GM23248 (cell line): ENCODE data around the gene GPRASP1.

ENCODE experiments used
- EZH2 ChIP-seq: fragments of 200-600 bp; sonication (generic); IDR thresholded peaks from 2 replicates; pipeline ENCODE4 v1.6.1; 2018; ENCODE audit warnings: antibody characterized with exemption, mild to moderate bottlenecking; ENCODE audit not compliant: insufficient read depth, poor library complexity, severe bottlenecking
- EZH2phosphoT487 ChIP-seq: fragments of 200-600 bp; sonication (generic); IDR thresholded peaks from 2 replicates; pipeline ENCODE4 v1.6.1; 2018; ENCODE audit warnings: antibody characterized with exemption, moderate library complexity, mild to moderate bottlenecking, low read depth; ENCODE audit not compliant: insufficient read depth

DNA sequence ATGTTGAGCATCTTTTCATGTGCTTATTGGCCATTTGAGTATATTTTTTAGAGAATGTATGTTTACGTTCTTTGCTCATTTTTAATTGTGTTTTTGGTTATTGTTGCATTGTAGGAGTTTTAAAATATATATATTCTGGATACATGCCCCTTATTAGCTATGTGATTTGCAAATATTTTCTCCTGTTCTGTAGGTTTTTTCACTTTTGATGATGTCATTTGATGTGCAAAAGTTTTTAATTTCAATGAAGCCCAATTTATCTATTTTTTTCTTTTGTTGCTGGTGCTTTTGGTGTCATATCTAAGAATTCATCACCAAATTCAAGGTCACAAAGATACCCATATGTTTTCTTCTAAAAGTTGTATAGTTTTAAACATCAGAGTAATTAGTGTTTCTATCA, 45.2 kb upstream of the GPRASP1 start:
- TF ChIP-seq EZH2 (no peak), EZH2phosphoT487 (no peak)
